ENCODE results near the gene LAMP1. TPM values are rescaled to one million over a fixed set of nuclear protein-coding genes. Genes with fewer than 3 reads are reported as not detected.
"Not testable (repeated sequence)": the region's sequence is repeated elsewhere in the genome, so short reads cannot be mapped to it uniquely, and the experiment has no call there.

LAMP1 gene
- polyA plus RNA-seq, 3 donors: 174 to 186 (median 178) TPM

DNA sequence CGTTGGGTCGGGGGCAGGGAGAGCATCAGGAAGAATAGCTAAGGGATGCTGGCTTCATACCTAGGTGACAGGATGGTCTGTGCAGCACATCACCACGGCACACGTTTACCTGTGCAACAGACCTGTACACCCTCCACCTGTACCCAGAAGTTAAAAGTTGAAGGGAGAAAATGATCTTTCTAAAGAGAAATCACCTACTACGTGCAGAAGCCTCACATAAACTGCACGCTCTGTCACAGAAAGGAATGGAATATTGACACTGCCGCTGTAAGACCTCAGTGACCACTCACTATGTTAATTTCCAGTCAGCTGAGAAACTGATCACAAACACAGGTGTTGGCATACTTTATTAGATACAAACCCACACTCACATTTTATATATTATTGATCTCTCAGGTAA lies 26.8 kb downstream of the LAMP1 start:
- DNase-seq: no peak

- no peak for DNase-seq
These were observed 27.4 kb downstream of the LAMP1 start for GRCh38 chr13:113324398-113324797.

- no peak for DNase-seq
These were observed 28.7 kb downstream of the LAMP1 start for GRCh38 chr13:113325779-113326178.

- no peak for DNase-seq
These were observed 30.3 kb downstream of the LAMP1 start for GRCh38 chr13:113327391-113327765.

GRCh38 chr13:113327766-113328471 lies 30.9 kb downstream of the LAMP1 start:
- DNase-seq: no peak

GRCh38 chr13:113328851-113329250 lies 31.8 kb downstream of the LAMP1 start:
- no peak for DNase-seq

- DNase-seq: no peak
These were observed 32.7 kb downstream of the LAMP1 start for GRCh38 chr13:113329656-113330312.

GRCh38 chr13:113332615-113333014 lies 35.6 kb downstream of the LAMP1 start:
- DNase-seq: no peak

GRCh38 chr13:113333076-113333475 lies 36.0 kb downstream of the LAMP1 start:
- DNase-seq: no peak

DNA sequence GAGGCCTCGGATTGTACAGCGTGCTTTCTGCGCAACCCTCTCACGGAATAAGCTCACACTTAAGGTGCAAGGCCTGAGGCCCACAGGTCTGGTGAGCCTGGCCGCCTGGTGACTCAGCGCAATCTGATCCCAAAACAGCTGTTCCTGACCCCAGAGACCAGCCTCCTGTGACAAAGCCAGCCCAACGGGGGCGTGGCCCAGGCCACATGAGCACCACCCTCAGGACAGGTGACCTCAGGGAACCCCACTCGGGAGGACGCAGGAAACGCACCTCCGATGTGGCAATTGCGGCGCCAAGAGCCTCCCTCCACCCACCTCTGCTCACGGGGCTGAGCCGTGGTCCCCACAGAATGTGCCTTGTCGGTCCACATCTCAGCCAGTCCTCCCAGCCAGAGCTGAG lies 40.5 kb downstream of the LAMP1 start:
- DNase-seq: no peak

DNA sequence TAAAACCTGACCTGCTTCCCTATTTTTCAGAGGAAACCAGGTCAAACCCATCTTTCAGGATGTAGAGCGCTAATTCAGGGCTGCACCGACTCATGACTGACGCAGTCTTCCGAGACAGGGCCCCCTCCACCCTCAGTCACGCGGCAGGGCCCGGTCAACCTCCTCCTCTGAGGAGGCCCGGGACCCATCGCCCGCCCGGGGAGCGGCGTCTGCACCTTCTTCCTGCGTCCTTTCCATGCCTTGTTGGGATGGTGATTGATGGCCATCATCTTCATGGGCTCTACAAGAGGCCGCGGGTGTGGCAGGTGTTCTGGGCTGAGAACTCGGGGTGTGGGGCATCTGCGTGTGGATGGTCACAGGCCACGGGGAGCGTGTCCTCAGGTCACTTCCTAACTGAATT lies 40.9 kb downstream of the LAMP1 start:
- no peak for DNase-seq

GRCh38 chr13:113338451-113338850 lies 41.4 kb downstream of the LAMP1 start:
- DNase-seq: no peak

GRCh38 chr13:113342820-113343691 lies 46.0 kb downstream of the LAMP1 start:
- no peak for DNase-seq

GRCh38 chr13:113343692-113343968 lies 46.6 kb downstream of the LAMP1 start:
- DNase-seq: no peak

DNA sequence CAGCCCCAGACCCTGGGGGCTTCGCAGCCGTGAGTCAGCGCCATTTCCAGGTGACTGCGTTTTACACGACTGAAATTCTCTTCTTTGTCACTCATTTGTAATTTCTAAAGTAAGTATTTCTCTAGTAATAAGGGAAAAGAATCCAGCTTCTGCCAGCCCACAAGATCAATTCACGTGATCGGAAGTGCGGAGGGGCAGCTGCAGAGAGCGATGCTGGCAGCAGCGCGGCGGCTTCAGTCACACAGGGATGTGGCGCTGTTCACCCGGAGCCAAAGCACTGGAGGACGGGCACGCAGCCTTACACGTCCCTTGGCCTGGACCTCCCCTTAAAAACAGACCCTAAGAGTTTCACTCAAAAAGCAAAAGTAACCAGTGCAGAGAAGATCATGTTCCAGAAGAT lies 48.4 kb downstream of the LAMP1 start:
- no peak for DNase-seq

GRCh38 chr13:113347736-113348225 lies 50.7 kb downstream of the LAMP1 start:
- not testable (repeated sequence) for DNase-seq

DNA sequence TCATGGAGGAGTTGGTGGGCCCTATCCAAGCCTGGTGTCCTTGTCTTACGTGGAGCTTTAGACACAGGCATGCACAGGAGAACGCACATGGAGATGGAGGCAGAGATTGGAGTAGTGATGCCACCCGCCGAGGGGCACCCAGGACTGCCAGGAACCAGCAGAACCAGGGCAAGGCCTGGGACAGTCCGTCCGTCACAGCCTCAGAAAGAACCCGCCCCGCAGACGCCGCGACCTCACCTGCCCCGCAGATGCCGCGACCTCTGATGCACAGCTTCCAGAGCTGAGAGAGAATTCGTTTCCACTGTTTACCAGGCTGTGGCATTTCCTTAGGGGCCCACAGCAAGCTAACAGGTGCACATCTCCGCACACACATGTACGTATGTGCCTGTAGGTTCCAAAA lies 51.6 kb downstream of the LAMP1 start:
- DNase-seq: no peak

- DNase-seq: no peak
These were observed 52.0 kb downstream of the LAMP1 start for GRCh38 chr13:113349050-113349449.

DNA sequence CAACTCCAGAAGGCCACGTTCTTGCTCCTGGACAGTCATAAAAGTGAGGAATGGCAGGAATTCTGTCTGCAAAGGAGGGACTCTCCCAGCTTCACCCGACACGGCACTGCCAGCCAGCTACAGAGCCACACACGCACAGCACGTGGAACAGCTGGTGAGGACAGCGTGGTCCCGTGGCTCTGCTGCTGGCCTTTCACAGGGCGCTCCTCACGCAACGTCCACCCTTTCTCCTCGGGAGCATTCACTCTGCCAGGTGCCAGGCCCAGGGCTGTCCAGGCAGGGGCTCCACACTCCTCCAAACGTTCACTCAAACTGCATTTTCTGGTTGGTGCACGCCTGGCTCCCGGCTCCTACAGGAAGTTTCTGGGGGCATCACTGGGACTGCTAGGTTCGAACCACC lies 52.5 kb downstream of the LAMP1 start:
- DNase-seq: no peak

DNA sequence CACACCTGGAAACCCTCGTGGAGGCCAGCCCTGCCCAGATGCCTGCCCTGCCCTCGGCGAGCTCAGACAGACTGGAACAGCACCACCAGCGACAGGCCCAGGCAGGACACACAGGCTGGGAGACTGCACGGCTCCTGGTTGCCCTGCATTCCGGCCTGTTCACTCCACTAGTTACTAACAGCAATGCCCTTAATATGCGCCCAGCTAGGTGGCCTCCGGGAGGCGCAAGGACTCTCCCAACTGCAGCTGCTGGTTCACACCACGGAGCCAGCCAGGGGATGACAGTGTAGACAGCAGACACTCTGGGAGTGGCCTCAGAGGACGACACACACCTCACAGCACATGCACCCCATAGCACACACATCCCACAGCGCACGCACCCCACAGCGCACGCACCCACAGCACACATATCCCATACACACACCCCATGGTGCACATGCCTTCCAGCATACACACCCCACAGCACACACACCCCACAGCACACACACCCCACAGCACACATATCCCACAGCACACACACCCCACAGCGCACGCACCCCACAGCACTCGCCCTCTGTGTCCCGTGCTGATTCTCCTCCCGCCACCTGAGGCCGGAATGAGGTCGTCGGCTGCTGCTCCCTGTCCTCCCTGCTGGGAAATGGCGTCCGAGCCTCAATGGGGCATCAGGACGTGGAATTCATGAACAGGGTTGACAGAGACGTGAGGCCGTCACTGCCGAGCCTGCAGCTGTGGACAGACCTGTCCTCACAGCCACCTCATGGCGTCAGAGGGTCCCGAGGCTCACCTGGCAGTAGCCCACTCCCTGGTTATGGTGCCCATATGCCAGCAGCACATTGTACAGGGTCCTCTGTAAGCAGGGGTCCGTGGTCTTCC lies 53.3 kb downstream of the LAMP1 start:
- no peak for DNase-seq

DNA sequence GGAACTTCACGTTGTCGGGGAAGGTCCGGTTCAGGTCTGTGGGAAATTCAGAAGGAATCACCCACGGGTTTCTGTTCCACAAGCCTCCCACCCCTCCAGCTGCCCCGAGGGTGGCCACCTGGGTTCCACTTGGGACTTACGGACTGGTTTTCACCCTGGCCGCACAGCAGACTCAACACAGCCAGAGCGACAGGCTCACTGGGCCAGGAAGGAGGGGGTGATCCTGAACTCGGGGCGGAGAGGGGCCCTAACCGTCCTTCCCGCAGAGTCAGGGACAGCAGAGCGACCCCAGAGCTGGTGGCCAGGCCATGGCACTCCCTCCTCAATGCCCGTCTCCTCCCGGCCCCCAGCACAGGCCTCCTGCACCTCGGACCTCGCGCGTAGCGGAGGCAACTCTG lies 53.9 kb downstream of the LAMP1 start:
- DNase-seq: no peak

GRCh38 chr13:113351514-113352026 lies 54.5 kb downstream of the LAMP1 start:
- DNase-seq: no peak

All from renal pelvis (tissue), 4 donors.